Tibial nerve (tissue), 4 donors: ENCODE data around the gene DNASE2. TPM values are rescaled to one million over a fixed set of nuclear protein-coding genes. Genes with fewer than 3 reads are reported as not detected.
"Not testable (repeated sequence)": the region's sequence is repeated elsewhere in the genome, so short reads cannot be mapped to it uniquely, and the experiment has no call there.

Source experiments
- DNase-seq, 2 donors: peaks; one replicate each; pipeline ENCODE4 v3.0.0-alpha.2; 2019; ENCODE audit warnings: low spot score in 2 of 2
- H3K27ac ChIP-seq, 4 donors: fragments of 200-600 bp; sonication (generic) in 3 of 4; one replicate each; pipeline ENCODE4 v1.5.1; 2017 to 2019; ENCODE audit warnings: mild to moderate bottlenecking in 1 of 4
- H3K27me3 ChIP-seq, 2 donors: fragments of 200-600 bp; sonication (generic) in 1 of 2; one replicate each; pipeline versions ENCODE4 v1.5.1 to v1.6.0; 2017 to 2019
- H3K36me3 ChIP-seq, 3 donors: fragments of 200-600 bp; sonication (generic); one replicate each; pipeline ENCODE4 v1.5.1; 2018 to 2019
- H3K4me1 ChIP-seq, 4 donors: fragments of 200-600 bp; sonication (generic) in 3 of 4; one replicate each; pipeline ENCODE4 v1.5.1; 2017 to 2019
- H3K4me3 ChIP-seq, 4 donors: fragments of 200-600 bp; sonication (generic) in 3 of 4; one replicate each; pipeline ENCODE4 v1.5.1; 2017 to 2019; ENCODE audit warnings: mild to moderate bottlenecking in 1 of 4, moderate library complexity in 1 of 4
- H3K9me3 ChIP-seq, 4 donors: fragments of 200-600 bp; sonication (generic) in 3 of 4; one replicate each; pipeline ENCODE4 v1.5.1; 2017 to 2019
- EP300 ChIP-seq, 2 donors: sonication (generic); formaldehyde crosslinking; IDR thresholded peaks; one replicate each; pipeline ENCODE4 v1.6.1; 2017; ENCODE audit warnings: antibody characterized with exemption in 2 of 2, mild to moderate bottlenecking in 1 of 2
- POLR2A ChIP-seq, 2 donors: fragments of 450-650 bp; IDR thresholded peaks; one replicate each; pipeline ENCODE4 v1.6.1; 2017; ENCODE audit warnings: antibody characterized with exemption in 2 of 2, mild to moderate bottlenecking in 2 of 2, moderate library complexity in 2 of 2
- WGBS, 2 donors: methylation state at CpG; one replicate each; pipeline ENCODE4 v1.1.5; 2018; 5-methylcytosine and 5-hydroxymethylcytosine counted together
- total RNA-seq, 4 donors: library from RNA; depleted of rRNA; stranded (reverse); fragments of >200 nt; gene quantifications; one replicate each; pipeline ENCODE4 v1.1.0, GENCODE V29; 2016
- TF ChIP-seq, protein P1 (sequence below), 5 experiments: fragments of 200-600 bp in 3 of 5; fragments of 450-650 bp in 2 of 5; sonication (generic) in 3 of 5; IDR thresholded peaks; one replicate each; pipeline ENCODE4 v1.5.1; 2016 to 2019; ENCODE audit warnings: antibody characterized with exemption in 5 of 5, mild to moderate bottlenecking in 3 of 5, moderate library complexity in 2 of 5

DNASE2 gene
- total RNA-seq, 4 donors from 2014 or later, result 38.1 to 59.0 (median 44.2) TPM

DNA sequence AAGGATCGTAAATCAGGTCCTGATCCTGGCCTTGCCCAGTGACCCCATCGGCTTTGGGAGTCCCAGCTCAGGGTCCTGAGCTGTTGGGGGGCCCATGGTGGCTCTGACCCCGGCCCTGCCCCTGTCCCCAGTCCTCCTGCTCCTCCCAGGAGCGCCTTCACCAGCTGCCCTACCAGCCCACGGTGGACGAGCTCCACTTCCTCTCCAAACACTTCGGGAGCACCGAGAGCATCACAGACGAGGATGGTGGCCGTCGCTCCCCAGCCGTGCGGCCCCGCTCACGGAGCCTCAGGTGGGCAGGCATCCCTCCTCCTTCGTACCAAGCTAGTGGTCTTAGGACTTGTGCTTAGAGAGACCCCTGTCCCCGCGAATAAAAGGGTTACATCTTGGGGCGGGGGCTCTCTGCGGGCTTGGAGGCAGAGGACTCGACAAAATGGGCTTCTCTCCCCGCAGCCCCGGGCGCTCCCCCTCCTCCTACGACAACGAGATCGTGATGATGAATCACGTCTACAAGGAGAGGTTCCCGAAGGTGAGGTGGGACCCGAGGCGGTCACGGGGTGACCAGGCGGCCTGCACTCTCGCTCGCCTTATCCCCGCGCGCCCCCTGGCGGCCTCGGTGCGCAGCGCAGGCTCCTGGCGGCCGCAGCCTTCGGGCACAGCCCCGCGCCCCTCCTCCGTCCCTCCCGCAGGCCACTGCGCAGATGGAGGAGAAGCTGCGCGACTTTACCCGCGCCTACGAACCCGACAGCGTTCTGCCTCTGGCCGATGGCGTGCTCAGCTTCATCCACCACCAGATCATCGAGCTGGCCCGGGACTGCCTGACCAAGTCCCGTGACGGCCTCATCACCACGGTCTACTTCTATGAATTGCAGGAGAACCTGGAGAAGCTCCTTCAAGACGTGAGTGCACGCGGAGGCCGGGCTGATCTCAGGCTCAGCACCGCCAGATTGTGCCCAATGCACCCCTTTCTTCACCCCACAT, 33.8 kb downstream of the DNASE2 start:
- Histone ChIP-seq H3K4me3 (no peak overlapping the region), H3K36me3 (no peaks in the 10 kb centered on the region), H3K4me1 (peaks cover 0 to 12% (median 3%) of the 10 kb centered on the region in 4 donors), H3K27ac (no peak overlapping the region), H3K9me3 (no peaks in the 10 kb centered on the region), H3K27me3 (peaks cover 0 to 38% of the 10 kb centered on the region in 2 donors)
- 13% methylated on average over 26 to 67 of the region's 69 CpGs for WGBS, 2 donors
- DNase-seq, result peak; percentile 72 to 83
- TF ChIP-seq EP300 (IDR thresholded peaks at IDR 0.05) (peak in 1 of 2 donors; percentile 30), POLR2A (IDR thresholded peaks at IDR 0.05) (no peak)
- TF ChIP-seq, protein P1, sequence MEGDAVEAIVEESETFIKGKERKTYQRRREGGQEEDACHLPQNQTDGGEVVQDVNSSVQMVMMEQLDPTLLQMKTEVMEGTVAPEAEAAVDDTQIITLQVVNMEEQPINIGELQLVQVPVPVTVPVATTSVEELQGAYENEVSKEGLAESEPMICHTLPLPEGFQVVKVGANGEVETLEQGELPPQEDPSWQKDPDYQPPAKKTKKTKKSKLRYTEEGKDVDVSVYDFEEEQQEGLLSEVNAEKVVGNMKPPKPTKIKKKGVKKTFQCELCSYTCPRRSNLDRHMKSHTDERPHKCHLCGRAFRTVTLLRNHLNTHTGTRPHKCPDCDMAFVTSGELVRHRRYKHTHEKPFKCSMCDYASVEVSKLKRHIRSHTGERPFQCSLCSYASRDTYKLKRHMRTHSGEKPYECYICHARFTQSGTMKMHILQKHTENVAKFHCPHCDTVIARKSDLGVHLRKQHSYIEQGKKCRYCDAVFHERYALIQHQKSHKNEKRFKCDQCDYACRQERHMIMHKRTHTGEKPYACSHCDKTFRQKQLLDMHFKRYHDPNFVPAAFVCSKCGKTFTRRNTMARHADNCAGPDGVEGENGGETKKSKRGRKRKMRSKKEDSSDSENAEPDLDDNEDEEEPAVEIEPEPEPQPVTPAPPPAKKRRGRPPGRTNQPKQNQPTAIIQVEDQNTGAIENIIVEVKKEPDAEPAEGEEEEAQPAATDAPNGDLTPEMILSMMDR (IDR thresholded peaks at IDR 0.05), result peak; percentile 98 to 99 (median 99)

DNA sequence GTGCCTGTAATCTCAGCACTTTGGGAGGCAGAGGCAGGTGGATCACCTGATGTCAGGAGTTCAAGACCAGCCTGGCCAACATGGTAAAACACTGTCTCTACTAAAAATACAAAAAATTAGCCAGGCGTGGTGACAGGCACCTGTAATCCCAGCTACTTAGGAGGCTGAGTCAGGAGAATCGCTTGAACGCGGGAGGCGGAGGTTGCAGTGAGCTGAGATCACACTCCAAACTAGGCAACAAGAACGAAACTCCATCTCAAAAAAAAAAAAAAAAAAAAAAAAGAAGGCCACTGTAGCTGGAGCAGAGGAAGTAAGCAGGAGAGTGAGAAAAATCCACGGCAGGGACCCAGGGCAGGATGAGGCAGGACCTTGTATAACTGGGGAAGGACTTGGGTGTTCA, 34.6 kb downstream of the DNASE2 start:
- H3K9me3 ChIP-seq, DNase-seq, H3K4me3 ChIP-seq, H3K36me3 ChIP-seq, H3K27ac ChIP-seq: not testable (repeated sequence)
- 82% methylated on average over 7 of the region's 7 CpGs for WGBS, 2 donors
- H3K27me3 ChIP-seq, result peaks cover 0 to 47% of the 10 kb centered on the region in 2 donors
- peaks cover 0 to 12% (median 3%) of the 10 kb centered on the region in 4 donors for H3K4me1 ChIP-seq

DNA sequence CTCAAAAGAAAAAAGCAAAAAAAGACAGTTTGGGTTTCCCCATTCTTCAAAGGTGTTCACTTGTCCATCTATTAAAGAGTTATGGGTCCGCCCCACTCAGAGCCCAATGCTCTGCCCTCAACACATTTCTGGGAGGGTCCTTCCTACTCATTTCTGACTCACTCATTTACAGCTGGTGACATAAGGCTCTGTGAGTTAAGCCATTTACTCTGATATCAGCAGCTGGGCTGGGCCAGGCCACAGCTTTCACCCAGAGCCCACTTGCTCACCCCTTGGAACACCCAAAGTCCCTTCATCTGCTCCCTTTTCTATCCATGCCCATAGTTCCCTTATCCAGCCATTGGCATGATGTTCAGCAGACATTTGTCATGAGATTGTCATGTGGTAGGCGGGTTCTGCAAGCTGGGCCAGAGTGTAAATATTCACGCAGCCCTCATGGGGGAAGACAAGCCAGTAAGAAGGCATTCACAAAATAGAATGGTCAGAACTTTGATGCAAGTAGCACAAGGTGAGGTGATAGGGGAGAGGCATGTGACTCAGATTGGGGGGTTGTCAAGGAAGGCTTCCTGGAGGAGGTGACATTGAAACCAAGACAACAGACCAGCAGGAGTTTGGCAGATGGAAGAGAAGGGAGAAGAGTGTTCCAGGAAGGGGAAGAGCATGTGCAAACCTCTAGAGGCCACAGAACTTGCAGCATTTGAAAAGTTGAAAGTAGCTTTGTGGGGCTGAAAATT, 37.1 kb downstream of the DNASE2 start:
- Histone ChIP-seq H3K27ac (no peak overlapping the region), H3K4me1 (peaks cover 0 to 26% (median 5%) of the 10 kb centered on the region in 4 donors), H3K9me3 (no peaks in the 10 kb centered on the region), H3K36me3 (no peaks in the 10 kb centered on the region), H3K27me3 (peaks cover 0 to 71% of the 10 kb centered on the region in 2 donors), H3K4me3 (no peak overlapping the region)
- 85 to 93% methylated on average over 3 of the region's 3 CpGs for WGBS, 2 donors
- TF ChIP-seq, protein P1 (IDR thresholded peaks at IDR 0.05), result no peak
- TF ChIP-seq EP300 (IDR thresholded peaks at IDR 0.05), result no peak
- TF ChIP-seq POLR2A (IDR thresholded peaks at IDR 0.05), result no peak
- no peak for DNase-seq

DNA sequence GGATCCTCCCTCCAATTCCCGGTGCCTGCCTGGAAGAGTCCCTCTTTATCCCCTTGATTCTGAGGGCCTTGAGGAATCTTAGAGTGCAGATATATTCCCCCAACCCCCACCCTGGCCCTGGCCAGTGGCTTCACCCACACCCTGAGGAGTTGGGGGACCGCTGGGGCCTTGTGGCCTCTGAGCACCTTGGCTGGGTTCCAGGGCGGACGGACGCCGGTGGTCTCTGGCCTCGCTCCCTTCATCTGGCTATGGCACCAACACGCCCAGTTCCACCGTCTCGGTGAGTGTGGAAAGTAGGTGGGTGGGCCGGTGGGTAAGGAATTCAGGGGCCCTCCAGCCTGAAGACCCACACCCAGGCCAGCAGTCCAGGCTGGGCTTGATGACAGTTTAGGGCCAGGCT, 37.9 kb downstream of the DNASE2 start:
- Histone ChIP-seq H3K4me1 (peaks cover 0 to 33% (median 11%) of the 10 kb centered on the region in 4 donors), H3K4me3 (no peak overlapping the region), H3K27me3 (peaks cover 0 to 80% of the 10 kb centered on the region in 2 donors), H3K27ac (no peak overlapping the region), H3K9me3 (no peaks in the 10 kb centered on the region), H3K36me3 (no peaks in the 10 kb centered on the region)
- no peak for DNase-seq
- 83 to 100% methylated on average over 4 to 11 of the region's 11 CpGs for WGBS, 2 donors
- TF ChIP-seq, protein P1 (IDR thresholded peaks at IDR 0.05), result no peak
- TF ChIP-seq EP300 (IDR thresholded peaks at IDR 0.05) (no peak), POLR2A (IDR thresholded peaks at IDR 0.05) (no peak)

DNA sequence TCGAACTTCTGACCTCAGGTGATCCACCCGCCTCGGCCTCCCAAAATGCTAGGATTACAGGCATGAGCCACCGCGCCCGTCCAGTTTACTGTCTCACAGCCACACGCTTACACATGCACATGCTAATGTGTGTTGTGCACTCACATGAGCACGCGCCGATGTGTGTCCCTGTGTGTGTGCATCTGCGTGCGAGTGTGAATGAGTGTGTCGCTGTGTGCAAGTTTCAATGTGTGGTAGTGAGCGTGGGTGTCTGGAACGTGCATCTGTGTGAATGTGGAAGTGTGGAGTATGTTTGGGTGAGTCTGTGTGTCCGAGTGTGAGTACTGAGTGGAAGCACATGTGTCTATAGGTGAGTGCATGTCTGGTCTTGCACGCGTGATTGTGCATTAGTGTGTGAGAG, 38.7 kb downstream of the DNASE2 start:
- peaks cover 0 to 29% (median 10%) of the 10 kb centered on the region in 4 donors for H3K4me1 ChIP-seq
- H3K27me3 ChIP-seq, result peaks cover 0 to 86% of the 10 kb centered on the region in 2 donors
- no peaks in the 10 kb centered on the region for H3K9me3 ChIP-seq
- no peak overlapping the region for H3K27ac ChIP-seq
- DNase-seq, result no peak
- WGBS, 2 donors, result 93% methylated on average over 18 of the region's 18 CpGs
- no peaks in the 10 kb centered on the region for H3K36me3 ChIP-seq
- no peak overlapping the region for H3K4me3 ChIP-seq
- TF ChIP-seq POLR2A (IDR thresholded peaks at IDR 0.05) (no peak), EP300 (IDR thresholded peaks at IDR 0.05) (no peak)
- TF ChIP-seq, protein P1 (IDR thresholded peaks at IDR 0.05), result no peak
